Hematopoietic multipotent progenitor cell treated with erythropoietin and hydrocortisone succinate and interleukin-3 and kit ligand, for 6 days (in vitro differentiated cells): ENCODE measurements around the gene NHSL2.
"Not testable (repeated sequence)": the region's sequence is repeated elsewhere in the genome, so short reads cannot be mapped to it uniquely, and the experiment has no call there.

Source experiments
- DNase-seq: peaks from one replicate; pipeline ENCODE4 v3.0.0-alpha.2; 2015

Gene NHSL2

DNA sequence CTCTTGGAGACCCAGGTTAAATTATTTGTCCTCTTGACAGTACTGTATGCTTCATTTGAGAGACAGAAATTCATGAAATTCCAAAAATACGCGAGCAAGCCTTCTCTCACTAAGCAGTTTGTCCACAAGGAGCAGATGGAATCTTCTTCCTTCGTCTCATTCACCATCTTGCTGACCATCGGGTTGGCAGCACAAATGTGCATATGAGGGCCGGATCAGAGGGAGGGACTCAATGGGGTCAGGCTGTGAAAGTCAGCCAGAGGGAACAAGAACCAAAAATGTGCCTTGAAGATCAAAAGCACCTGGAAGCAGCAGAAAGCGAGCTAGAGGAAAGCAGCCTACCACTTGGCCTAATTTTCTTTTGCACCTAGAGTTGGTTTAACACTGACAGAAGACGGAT is 16.4 kb downstream of the NHSL2 start:
- DNase-seq, result no peak

GRCh38 chrX:71928856-71929255 is 18.2 kb downstream of the NHSL2 start:
- DNase-seq, result no peak

DNA sequence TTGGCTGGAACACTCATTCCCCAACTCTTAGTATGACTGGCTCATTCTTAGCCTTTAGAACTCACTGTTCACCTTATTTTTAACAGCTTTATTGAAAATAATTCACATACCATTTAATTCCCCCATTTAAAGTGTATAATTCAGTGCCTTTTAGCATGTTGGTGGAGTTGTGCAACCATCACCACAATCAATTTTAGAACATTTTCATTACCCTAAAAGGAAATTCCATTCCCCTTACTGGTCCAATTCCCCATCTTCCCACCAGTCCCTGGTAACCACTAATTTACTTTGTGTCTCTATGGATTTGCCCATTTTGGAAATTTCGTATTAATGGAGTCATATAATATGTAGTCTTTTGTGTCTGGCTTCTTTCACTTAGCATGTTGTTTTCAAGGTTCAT is 19.7 kb downstream of the NHSL2 start:
- DNase-seq, result no peak

DNA sequence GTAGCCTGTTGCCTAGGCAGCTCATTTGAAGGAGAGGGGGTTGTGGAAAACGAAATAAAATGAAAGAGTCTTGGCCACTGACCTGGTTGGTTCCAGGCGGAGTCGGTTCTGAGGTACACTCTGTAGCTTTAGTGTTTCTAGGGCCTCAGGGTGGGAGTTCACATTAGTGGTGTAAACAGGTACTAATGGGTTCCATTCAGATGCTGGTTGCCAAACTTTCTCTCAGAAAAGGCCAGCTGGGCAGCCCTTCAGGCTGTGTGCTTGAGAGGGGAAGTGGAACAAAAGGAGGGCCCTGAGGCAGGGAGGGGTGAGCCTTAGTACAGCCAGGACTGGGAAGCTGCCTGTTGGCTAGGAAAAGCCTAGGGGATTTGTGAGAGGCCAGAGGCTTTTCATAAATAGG is 24.8 kb downstream of the NHSL2 start:
- no peak for DNase-seq

GRCh38 chrX:71936632-71937031 is 26.0 kb downstream of the NHSL2 start:
- no peak for DNase-seq

DNA sequence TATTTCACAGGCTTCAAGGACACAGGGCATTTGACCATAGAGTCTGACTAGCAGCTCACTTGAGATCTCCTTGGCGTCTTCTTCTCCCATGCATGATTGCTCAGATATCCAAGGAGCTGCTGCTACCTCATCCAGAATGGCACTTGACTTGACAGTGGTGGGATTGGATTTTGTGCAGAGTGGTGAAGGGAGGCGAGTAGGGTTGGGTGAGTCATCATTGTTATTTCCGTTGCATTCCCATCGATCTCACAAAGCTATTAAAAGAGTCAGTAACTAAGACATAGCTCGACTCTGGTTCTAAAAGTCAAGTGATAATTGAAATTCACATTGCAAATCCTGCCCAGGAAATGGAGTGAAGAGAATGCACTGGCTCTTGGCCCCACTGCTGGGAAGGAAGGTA is 27.7 kb downstream of the NHSL2 start:
- DNase-seq, result no peak

DNA sequence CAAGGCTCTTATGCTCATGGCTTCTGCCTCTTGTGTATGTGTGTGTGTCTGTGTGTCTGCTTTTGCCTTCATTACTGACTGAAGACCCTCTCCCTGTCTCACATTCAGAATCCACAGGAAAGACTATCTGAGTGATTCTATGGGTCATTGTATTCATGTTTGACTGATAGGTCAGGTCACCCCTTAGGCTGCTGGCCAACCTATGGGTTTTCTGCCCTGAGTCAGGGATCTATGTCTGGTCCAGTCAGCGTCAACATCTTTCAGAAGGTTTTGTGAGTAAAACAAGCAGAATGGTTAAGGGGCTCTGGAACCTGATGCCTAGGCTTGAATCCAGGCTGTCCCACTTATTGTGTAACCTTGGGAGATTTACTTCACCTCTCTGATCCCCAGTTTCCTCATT is 30.5 kb downstream of the NHSL2 start:
- DNase-seq, result no peak

GRCh38 chrX:71941776-71942175 is 31.1 kb downstream of the NHSL2 start:
- no peak for DNase-seq

DNA sequence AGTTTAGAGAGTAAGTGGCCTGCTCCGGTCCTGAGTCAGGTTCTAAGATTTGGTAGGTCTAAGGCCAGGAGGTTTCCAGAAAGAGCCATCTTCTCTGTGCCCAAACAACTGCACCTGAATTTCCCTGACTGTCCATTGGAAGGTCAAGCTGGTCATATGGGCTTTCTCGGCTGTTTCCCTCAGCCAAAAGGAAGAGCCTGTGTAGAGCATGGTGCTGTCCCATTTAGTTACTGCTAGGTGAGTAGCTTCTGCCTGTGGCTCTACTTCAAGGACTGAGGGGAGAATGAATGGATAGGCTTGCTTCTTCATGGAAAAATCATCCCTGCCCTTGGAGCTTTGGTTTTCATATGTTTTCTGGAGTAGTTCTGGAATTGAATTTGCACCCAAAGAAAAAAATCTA is 33.7 kb downstream of the NHSL2 start:
- no peak for DNase-seq

DNA sequence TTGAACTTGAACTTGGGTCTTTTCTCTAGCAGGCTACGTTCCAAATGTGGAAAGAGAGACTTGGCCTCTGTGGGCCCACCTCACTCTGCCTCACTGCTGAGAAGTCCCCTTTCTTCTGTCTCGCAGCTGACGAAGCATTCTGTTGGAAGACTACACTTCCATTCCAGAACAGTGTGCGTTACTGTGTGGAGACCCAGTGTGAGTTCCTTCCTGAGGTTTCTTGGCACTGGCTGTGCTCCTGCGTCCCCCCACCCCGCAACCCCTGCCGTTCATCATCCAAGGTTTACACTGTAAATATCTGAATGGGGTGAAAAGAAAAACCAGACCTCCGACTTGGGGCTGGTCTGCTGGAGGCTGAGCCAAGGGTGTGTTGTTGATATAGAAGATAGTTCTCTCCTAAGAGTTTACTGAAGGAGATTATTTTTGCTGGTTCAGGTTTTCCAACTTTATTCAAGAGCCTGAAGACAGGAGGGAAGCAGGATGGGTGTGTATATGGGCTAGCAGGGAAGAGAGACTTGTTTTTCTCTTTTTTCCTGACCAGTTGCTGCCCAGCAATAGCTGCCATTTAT is 34.7 kb downstream of the NHSL2 start:
- no peak for DNase-seq

DNA sequence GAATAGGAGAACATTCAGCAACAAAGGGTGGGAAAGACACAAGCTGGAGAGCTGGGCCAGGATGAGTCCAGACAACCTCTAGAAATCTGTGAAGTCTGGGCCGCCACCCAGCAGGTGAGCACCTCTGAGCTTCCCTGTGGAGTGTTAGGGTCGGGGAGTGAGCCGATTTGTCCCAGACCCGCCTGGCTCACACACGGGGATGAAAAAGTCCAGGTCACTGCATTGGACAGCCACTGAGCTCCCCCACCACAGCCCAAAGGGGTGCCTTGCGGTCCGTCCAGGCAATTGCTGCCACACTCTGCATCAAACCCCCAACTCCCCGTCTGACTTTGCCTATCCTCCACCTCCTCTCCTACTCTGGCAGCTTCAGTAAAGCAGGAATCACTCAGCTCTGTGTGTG is 38.7 kb downstream of the NHSL2 start:
- no peak for DNase-seq

DNA sequence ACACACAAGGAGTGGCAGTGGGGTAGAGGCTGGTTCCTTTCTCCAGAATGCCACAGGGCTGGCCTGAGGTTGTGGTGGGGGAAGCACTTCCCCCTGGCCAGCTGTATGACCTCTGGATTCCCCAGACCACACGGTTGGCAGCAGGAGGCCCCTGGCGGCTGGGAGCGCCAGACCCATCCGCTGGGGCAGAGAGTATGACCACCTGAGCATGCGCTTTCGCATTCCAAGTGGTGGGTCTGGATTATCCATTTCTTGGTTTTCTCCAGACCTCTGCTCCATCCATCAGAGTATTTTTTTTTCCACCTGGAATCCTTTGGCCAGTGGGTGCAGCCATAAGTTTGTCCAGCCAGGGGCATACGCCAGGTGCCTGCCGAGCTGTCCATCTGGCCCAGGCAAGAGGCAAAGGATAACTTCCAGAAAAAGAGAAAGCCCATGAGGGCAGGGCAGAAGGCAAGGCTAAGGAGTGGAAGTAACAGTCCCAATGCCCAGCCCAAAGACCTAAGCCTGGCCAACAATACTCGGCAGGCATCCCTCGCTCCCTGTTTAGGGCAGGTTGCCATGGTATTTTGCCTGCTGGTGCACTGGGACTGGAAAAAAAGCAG is 39.3 kb downstream of the NHSL2 start:
- DNase-seq, result no peak

GRCh38 chrX:71953391-71953790 is 42.7 kb downstream of the NHSL2 start:
- DNase-seq, result no peak

- DNase-seq, result no peak
These were observed 43.3 kb downstream of the NHSL2 start for GRCh38 chrX:71953946-71954345.

- DNase-seq, result no peak
These were observed 43.8 kb downstream of the NHSL2 start for GRCh38 chrX:71954458-71954857.

DNA sequence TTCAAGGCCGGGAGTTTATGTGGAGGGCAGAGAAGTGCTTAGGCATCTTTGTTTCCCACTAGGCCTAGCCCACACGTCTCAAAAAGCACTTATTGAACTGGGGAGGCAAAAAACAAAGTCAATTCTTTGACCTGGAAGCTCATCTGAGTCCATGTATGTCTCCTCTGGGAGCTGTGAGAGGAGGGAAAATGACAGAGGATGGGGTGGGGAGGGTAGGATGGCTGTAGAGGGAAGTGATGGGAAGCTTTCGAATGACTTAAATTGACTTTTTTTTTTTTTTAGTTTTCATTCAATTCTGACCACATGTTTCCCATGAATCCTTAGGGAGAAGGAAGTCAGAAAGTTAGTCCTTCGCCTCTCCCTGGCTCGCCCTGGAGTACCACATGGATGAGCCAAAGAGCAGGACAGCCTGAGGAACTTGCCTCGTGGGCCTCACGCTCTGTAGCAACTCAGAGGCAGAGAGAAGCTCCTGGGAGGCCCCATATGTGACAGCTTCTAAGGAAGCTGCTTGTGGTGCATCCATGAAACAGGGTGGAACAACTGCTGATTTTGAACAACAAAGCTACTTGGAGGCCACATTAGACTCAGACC is 45.0 kb downstream of the NHSL2 start:
- DNase-seq, result no peak

GRCh38 chrX:71958281-71958675 is 47.6 kb downstream of the NHSL2 start:
- DNase-seq, result no peak

DNA sequence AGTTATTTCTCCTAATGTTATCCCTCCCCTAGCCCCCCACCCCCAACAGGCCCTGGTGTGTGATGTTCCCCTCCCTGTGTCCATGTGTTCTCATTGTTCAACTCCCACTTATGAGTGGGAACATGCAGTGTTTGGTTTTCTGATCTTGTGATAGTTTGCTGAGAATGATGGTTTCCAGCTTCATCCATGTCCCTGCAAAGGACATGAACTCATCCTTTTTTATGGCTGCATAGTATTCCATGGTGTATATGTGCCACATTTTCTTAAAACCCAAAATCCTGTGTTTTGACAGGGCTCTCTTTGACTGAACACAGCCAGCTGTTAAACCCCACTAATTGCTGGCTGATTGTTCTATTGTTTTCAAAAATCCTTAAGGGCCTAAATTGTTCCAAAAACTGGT is 53.5 kb downstream of the NHSL2 start:
- not testable (repeated sequence) for DNase-seq

GRCh38 chrX:71974916-71975315 is 64.3 kb downstream of the NHSL2 start:
- no peak for DNase-seq

GRCh38 chrX:71976753-71977152 is 66.1 kb downstream of the NHSL2 start:
- no peak for DNase-seq

GRCh38 chrX:71978164-71978563 is 67.5 kb downstream of the NHSL2 start:
- no peak for DNase-seq

DNA sequence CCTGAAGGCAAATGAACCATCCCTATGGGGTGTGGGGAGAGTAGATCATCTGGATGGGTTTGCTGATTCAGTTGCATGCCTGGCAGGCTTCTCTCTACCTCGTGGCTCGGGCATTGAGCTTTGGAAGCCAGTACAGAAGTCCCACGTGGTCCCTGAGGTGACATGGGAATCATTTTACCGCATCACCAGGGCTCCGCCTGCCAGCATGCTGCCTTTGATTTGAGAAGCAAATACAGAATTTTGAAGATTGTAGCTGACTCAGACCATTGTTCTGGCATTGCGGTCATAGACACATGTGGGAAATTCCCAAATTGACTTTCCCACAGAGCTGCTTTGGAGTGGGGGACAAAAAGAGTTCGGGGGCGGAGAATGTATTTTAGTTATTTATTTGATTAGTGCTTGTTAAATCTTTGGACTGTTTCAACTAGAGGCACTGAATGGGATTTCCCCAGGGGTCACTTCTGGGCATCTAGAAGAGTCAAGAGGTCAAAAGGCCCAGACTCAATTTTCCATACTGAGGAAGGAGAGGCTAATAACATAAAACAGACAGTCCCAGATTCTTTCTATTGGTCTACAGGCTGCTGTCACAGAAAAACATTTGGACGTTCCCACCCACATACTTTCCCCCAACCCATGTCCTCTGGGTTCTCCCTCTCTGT is 79.3 kb downstream of the NHSL2 start:
- DNase-seq, result no peak

GRCh38 chrX:71990518-71990917 is 79.9 kb downstream of the NHSL2 start:
- DNase-seq, result no peak

GRCh38 chrX:71991164-71991563 is 80.5 kb downstream of the NHSL2 start:
- no peak for DNase-seq
